ENCODE measurements around the gene ADD3. TPM values are rescaled to one million over a fixed set of nuclear protein-coding genes. Genes with fewer than 3 reads are reported as not detected.

ADD3 gene
- total and polyA plus RNA-seq, 2 donors (not counting 3 experiments of a cell fraction or from before 2014, with no cell fraction given), result 14.9 to 55.2 TPM

GRCh38 chr10:110034596-110034995 is 26.8 kb downstream of the ADD3 start:
- H3K4me1 ChIP-seq (ENCODE audit: control insufficient read depth, extremely low read depth, insufficient read depth, low read length), result peaks cover 21% of the 10 kb centered on the region
- no peak for FAIRE-seq
- no peaks in the 10 kb centered on the region for H3K36me3 ChIP-seq (ENCODE audit: control insufficient read depth in 2 of 2, extremely low read depth in 1 of 2, insufficient read depth in 2 of 2, low read length in 2 of 2)
- no peak overlapping the region for H3K27ac ChIP-seq (ENCODE audit: insufficient read depth, low read depth, low read length)
- CTCF ChIA-PET, result interaction anchor here (0.6 to 2.6 kb wide), 15 partner anchors 11 to 150 kb away, joined by 3 to 12 read pairs (median 3); partner anchors contain the start of gene ADD3
- no peak overlapping the region for H3K9ac ChIP-seq (replicated peaks; ENCODE audit: extremely low read depth, insufficient read depth, low read length)
- no peaks in the 10 kb centered on the region for H3K79me2 ChIP-seq (ENCODE audit: control insufficient read depth, insufficient read depth, low read length)
- H4K20me1 ChIP-seq (replicated peaks; ENCODE audit: control insufficient read depth, extremely low read depth, insufficient read depth, low read length), result no peaks in the 10 kb centered on the region
- H3K9me3 ChIP-seq (replicated peaks; ENCODE audit: control insufficient read depth, insufficient read depth, low read length), result no peaks in the 10 kb centered on the region
- H3K4me3 ChIP-seq (replicated peaks in 1 of 3; ENCODE audit: insufficient read depth in 1 of 3, low read depth in 1 of 3, low read length in 3 of 3), result no peak overlapping the region
- POLR2A ChIA-PET, result no interaction called here
- H2AFZ ChIP-seq (ENCODE audit: low read depth, low read length), result no peak overlapping the region
- dilution Hi-C loops (cut with MboI; ENCODE audit: extremely low pct_ligation_motif_present, low sequenced_read_pairs) (no loop called here), intact Hi-C loops (cut with micrococcal nuclease) (loop anchor here (1.0 to 2.0 kb wide), 3 partner anchors 9 to 48 kb away; partner anchors contain the start of gene ADD3)
- H3K9me1 ChIP-seq (replicated peaks; ENCODE audit: control insufficient read depth, extremely low read depth, insufficient read depth, low read length), result no peaks in the 10 kb centered on the region
- peak; percentile 50 for TF ChIP-seq FOS (IDR thresholded peaks at IDR 0.05; ENCODE audit: borderline replicate concordance, insufficient read depth, low read length)
- TF ChIP-seq, protein P1, sequence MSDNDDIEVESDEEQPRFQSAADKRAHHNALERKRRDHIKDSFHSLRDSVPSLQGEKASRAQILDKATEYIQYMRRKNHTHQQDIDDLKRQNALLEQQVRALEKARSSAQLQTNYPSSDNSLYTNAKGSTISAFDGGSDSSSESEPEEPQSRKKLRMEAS (IDR thresholded peaks at IDR 0.05; ENCODE audit: insufficient read depth, insufficient read length), result no peak
- TF ChIP-seq JUN (IDR thresholded peaks at IDR 0.05; ENCODE audit: borderline replicate concordance, insufficient read depth, insufficient read length, low read depth), result peak; percentile 60
- no peaks in the 10 kb centered on the region for H3K27me3 ChIP-seq (ENCODE audit: control insufficient read depth in 2 of 2, insufficient read depth in 2 of 2, low read length in 2 of 2)
- peak; percentile 61 for DNase-seq (ENCODE audit: low read depth, low spot score)
- peak overlapping the region; percentile 3 for H3K4me2 ChIP-seq (ENCODE audit: insufficient read depth, low read length)
- BruUV-seq (replicated peaks), result no TSS peak

GRCh38 chr10:110035070-110035921 is 27.5 kb downstream of the ADD3 start:
- DNase-seq (ENCODE audit: low read depth, low spot score), result no peak
- Histone ChIP-seq H3K79me2 (ENCODE audit: control insufficient read depth, insufficient read depth, low read length) (no peaks in the 10 kb centered on the region), H3K4me3 (replicated peaks in 1 of 3; ENCODE audit: insufficient read depth in 1 of 3, low read depth in 1 of 3, low read length in 3 of 3) (no peak overlapping the region), H3K27ac (ENCODE audit: insufficient read depth, low read depth, low read length) (no peak overlapping the region), H3K4me1 (ENCODE audit: control insufficient read depth, extremely low read depth, insufficient read depth, low read length) (peaks cover 21% of the 10 kb centered on the region), H3K9me1 (replicated peaks; ENCODE audit: control insufficient read depth, extremely low read depth, insufficient read depth, low read length) (no peaks in the 10 kb centered on the region), H3K27me3 (ENCODE audit: control insufficient read depth in 2 of 2, insufficient read depth in 2 of 2, low read length in 2 of 2) (no peaks in the 10 kb centered on the region), H4K20me1 (replicated peaks; ENCODE audit: control insufficient read depth, extremely low read depth, insufficient read depth, low read length) (no peaks in the 10 kb centered on the region), H3K36me3 (ENCODE audit: control insufficient read depth in 2 of 2, extremely low read depth in 1 of 2, insufficient read depth in 2 of 2, low read length in 2 of 2) (no peaks in the 10 kb centered on the region), H2AFZ (ENCODE audit: low read depth, low read length) (no peak overlapping the region), H3K9ac (replicated peaks; ENCODE audit: extremely low read depth, insufficient read depth, low read length) (no peak overlapping the region), H3K9me3 (replicated peaks; ENCODE audit: control insufficient read depth, insufficient read depth, low read length) (no peaks in the 10 kb centered on the region), H3K4me2 (ENCODE audit: insufficient read depth, low read length) (peak overlapping the region; percentile 3)
- intact Hi-C loops (cut with micrococcal nuclease), result loop anchor here (2.0 kb wide), 1 partner anchor 28 kb away; the partner anchor contains the start of gene ADD3
- no TSS peak for BruUV-seq (replicated peaks)
- POLR2A ChIA-PET, result no interaction called here
- TF ChIP-seq CTCF (IDR thresholded peaks at IDR 0.05; ENCODE audit: extremely low read depth in 1 of 2, insufficient read depth in 1 of 2, low read depth in 1 of 2, low read length in 2 of 2) (no peak), POLR2A (IDR thresholded peaks at IDR 0.05; ENCODE audit: low read depth, low read length) (no peak), POLR2AphosphoS5 (IDR thresholded peaks at IDR 0.05; ENCODE audit: insufficient read depth, low read depth, low read length) (no peak), MYC (IDR thresholded peaks at IDR 0.05; ENCODE audit: low read depth, low read length) (no peak)
- TF ChIP-seq, protein P1 (IDR thresholded peaks at IDR 0.05; ENCODE audit: insufficient read depth, insufficient read length), result no peak
- FAIRE-seq, result no peak
- CTCF ChIA-PET, result interaction anchor here (0.6 to 2.6 kb wide), 14 partner anchors 10 to 151 kb away, joined by 3 to 12 read pairs (median 4); partner anchors contain the start of gene ADD3
- dilution Hi-C loops (cut with MboI; ENCODE audit: extremely low pct_ligation_motif_present, low sequenced_read_pairs), result no loop called here
